Skeletal muscle tissue (tissue), 4 donors: ENCODE measurements around the gene PIGZ. TPM values are rescaled to one million over a fixed set of nuclear protein-coding genes. Genes with fewer than 3 reads are reported as not detected.

Source experiments
- H3K27ac ChIP-seq: one replicate; pipeline ENCODE4 v1.7.0; 2013; ENCODE audit warnings: mild to moderate bottlenecking, low read depth, low read length, inconsistent platforms
- H3K27me3 ChIP-seq, 3 donors: one replicate each; pipeline ENCODE4 v1.7.0; 2013; ENCODE audit warnings: low read length in 3 of 3; ENCODE audit not compliant: control insufficient read depth in 3 of 3, insufficient read depth in 3 of 3
- H3K36me3 ChIP-seq, 3 donors: one replicate each; pipeline ENCODE4 v1.7.0; 2013; ENCODE audit warnings: low read length in 3 of 3; ENCODE audit not compliant: control insufficient read depth in 3 of 3, insufficient read depth in 3 of 3
- H3K4me1 ChIP-seq, 3 donors: one replicate each; pipeline ENCODE4 v1.7.0; 2013; ENCODE audit warnings: low read length in 3 of 3, mild to moderate bottlenecking in 3 of 3; ENCODE audit not compliant: control insufficient read depth in 3 of 3, insufficient read depth in 3 of 3
- H3K4me3 ChIP-seq, 3 donors: one replicate each; pipeline ENCODE4 v1.7.0; 2013; ENCODE audit warnings: low read length in 3 of 3
- H3K9ac ChIP-seq, 3 donors: one replicate each; pipeline ENCODE4 v1.7.0; 2013; ENCODE audit warnings: low read length in 3 of 3, mild to moderate bottlenecking in 3 of 3, moderate library complexity in 2 of 3, low read depth in 1 of 3
- H3K9me3 ChIP-seq, 3 donors: one replicate each; pipeline ENCODE4 v1.7.0; 2013; ENCODE audit warnings: low read length in 3 of 3; ENCODE audit not compliant: control insufficient read depth in 3 of 3
- total RNA-seq: library from RNA; depleted of rRNA; stranded (reverse); fragments of >200 nt; gene quantifications from one replicate; pipeline ENCODE4 v1.2.3, GENCODE V29; 2014
- donor health status: Osteomylitis.

PIGZ gene
- total RNA-seq, 1 donor from 2014 or later, result 1.0 TPM

DNA sequence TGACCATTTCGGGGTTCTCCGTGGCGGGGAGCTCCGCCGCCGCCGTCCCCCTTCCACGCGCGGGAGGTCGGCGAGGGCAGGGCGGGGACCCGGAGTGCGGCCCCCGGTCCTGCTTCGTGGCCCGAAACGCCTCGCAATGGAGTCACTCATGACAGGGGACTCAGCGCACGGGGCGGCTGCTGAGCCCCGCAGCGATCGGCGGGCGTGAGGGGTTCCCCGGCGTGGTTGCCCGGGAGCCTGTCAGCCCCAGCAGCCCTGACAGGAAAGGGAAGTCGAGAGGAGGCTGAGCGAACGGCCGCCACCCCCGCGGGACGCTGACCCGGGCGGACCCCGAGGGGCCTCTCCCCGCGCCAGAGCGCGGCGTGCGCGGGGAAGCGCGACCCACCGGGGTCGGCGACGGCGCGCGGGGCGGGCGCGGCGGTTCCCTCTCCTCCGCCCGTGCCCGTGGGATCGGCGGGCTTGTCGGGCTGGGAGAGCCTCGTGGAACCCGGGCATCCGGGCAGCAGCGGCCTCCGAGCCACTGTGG is 564 bp upstream of the PIGZ start:
- Histone ChIP-seq H3K27me3 (no peaks in the 10 kb centered on the region), H3K9me3 (no peaks in the 10 kb centered on the region), H3K9ac (peak overlapping the region; percentile 51 to 86 (median 77)), H3K36me3 (peaks cover 0 to 16% (median 0%) of the 10 kb centered on the region in 3 donors), H3K27ac (no peak overlapping the region), H3K4me1 (peaks cover 7 to 11% (median 9%) of the 10 kb centered on the region in 3 donors), H3K4me3 (peak overlapping the region; percentile 43 to 82 (median 75))

DNA sequence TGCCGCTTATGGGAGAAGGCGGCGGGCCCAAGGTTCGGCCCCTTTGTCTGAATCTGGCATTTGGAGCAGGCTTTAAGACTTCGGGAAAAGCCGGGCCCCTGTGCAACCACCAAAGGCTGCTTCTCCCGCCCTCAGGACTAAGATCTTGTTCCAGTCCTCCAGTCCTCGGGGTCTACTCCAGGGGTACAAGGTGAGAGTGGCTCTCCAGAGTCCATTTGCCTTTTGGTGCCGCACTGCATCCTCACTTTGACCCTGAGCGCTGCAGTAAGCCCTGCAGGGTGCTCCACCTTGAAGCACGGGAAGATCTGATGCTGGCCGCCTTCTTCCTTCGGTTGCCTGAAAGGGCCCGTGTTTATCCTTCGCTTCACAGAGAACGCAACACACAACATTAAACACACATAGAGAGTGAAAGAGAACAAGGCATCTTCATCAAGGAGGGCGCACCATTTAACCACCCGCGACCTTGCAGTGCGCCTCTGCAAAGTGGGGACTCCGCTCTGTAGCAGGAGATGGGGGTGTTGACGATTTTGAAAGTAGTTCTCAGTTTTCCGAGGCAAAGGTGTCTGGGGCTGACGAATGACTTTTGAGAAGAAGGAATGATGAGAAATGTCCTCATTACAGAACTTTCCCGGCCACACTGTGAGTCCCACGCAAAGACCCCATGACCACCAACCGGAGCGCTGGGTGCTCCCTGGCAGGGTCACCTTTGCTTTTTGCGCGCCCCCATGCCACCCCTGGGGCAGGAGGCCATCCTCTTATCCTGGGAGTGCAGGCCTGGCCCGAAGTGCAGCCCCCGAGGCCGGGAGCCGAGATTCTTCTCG is 1.0 kb downstream of the PIGZ start:
- Histone ChIP-seq H3K36me3 (peaks cover 0 to 16% (median 3%) of the 10 kb centered on the region in 3 donors), H3K9me3 (no peaks in the 10 kb centered on the region), H3K4me1 (peaks cover 7 to 11% (median 9%) of the 10 kb centered on the region in 3 donors), H3K27ac (no peak overlapping the region), H3K27me3 (no peaks in the 10 kb centered on the region), H3K4me3 (peak overlapping the region; percentile 74 to 82 (median 80)), H3K9ac (peak overlapping the region; percentile 76 to 86 (median 77))

GRCh38 chr3:196966526-196967401 is 1.9 kb downstream of the PIGZ start:
- no peak overlapping the region for H3K4me3 ChIP-seq
- no peaks in the 10 kb centered on the region for H3K27me3 ChIP-seq
- no peaks in the 10 kb centered on the region for H3K9me3 ChIP-seq
- peaks cover 0 to 16% (median 3%) of the 10 kb centered on the region in 3 donors for H3K36me3 ChIP-seq
- no peak overlapping the region for H3K27ac ChIP-seq
- peaks cover 7 to 11% (median 9%) of the 10 kb centered on the region in 3 donors for H3K4me1 ChIP-seq
- H3K9ac ChIP-seq, result no peak overlapping the region

DNA sequence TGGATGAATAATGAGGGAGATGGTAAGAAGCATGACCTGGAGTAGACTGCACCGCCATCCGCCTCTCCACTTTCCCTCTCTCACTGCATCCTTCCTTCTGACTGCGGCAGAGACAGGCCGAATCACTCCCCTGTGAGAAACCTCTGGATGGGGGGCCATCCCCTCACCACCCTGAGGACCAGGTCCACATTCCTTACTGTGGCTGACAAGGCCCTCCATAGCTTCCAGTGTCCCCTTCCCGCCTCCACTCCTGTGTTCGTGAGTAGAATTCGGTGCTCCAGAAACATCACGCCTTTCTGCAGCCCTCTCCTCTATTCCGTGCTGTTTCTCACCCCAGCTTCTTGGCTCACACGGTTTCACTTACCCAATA is 2.8 kb downstream of the PIGZ start:
- Histone ChIP-seq H3K27ac (no peak overlapping the region), H3K4me1 (peaks cover 7 to 11% (median 9%) of the 10 kb centered on the region in 3 donors), H3K27me3 (no peaks in the 10 kb centered on the region), H3K9me3 (no peaks in the 10 kb centered on the region), H3K4me3 (no peak overlapping the region), H3K9ac (no peak overlapping the region), H3K36me3 (peaks cover 0 to 16% (median 3%) of the 10 kb centered on the region in 3 donors)

DNA sequence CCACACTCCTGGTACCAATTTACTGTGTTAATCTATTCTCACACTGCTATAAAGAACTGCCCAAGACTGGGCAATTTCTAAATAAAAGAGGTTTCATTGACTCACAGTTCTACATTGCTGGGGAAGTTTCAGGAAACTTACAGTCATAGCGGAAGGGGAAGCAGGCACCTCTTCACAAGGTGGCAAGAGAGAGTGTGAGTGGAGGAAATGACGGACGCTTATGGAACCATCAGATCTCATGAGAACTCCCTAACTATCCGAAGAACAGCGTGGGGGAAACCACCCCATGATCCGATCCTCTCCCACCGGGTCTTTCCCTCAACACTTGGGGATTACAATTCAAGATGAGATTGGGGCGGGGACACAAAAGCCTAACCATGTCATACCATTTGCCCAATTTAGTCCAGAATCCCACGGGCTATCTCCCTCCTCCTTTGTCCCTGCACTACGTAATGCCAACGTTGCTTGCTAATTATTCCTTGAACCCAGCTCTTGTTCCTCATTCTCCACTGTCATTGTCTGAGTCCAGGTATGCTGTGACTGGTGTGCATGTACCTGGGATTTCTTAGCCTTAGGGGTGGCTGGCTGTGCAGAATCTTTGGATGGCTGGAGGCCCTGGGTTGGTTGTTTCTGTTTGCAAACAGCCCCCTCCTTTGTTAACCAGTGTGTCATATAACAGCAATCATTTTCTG is 3.4 kb downstream of the PIGZ start:
- Histone ChIP-seq H3K4me3 (no peak overlapping the region), H3K36me3 (peaks cover 0 to 16% (median 3%) of the 10 kb centered on the region in 3 donors), H3K27me3 (no peaks in the 10 kb centered on the region), H3K9ac (no peak overlapping the region), H3K9me3 (no peaks in the 10 kb centered on the region), H3K27ac (no peak overlapping the region), H3K4me1 (peaks cover 7 to 11% (median 9%) of the 10 kb centered on the region in 3 donors)

DNA sequence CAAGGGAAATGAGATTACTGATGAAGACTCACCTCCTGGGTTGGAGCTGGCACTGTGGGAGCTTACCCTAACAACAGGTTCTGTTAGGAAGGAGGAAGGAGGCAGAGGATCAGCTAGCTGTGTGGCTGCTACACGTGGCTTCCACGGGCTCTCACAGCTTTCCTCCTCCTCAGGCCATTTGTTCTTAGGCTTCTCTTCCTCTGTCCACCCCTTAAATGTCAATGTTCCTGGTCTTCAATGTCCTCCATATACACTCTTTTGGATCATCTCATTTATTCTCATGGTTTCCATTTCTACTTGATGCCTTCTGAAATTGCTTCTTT is 5.0 kb downstream of the PIGZ start:
- Histone ChIP-seq H3K27ac (no peak overlapping the region), H3K27me3 (no peaks in the 10 kb centered on the region), H3K4me3 (no peak overlapping the region), H3K36me3 (peaks cover 0 to 16% (median 3%) of the 10 kb centered on the region in 3 donors), H3K9me3 (no peaks in the 10 kb centered on the region), H3K9ac (no peak overlapping the region), H3K4me1 (peaks cover 7 to 11% (median 9%) of the 10 kb centered on the region in 3 donors)

DNA sequence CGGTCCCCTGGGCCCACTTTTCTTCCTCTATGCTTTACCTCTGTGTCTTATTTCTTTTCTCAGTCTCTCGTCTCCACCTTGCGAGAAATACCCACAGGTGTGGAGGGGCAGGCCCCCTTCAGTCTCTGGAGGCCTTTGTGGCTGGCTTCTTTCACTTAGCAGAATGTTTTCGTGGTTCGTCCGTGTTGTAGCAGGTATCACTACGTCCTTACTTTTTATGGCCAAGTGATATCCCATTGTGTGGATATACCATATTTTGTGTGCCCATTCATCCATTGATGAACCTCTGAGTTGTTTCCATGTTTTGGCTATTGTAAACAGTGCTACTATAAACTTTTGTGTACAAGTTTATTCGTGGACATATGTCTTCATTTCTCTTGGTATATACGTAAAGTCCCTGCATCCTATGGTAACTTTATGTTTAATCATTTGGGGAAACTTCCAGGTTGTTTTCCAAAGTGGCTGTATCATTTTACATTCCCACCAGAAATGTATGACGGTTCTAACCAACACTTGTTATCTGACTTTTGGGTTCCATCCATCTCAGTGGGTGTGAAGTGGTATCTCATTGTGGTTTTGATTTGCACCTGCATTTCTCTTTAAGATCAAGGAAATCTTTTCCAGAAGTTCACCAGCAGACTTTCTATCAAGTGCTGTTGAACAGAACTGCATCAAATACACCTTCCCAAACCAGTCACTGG is 5.6 kb downstream of the PIGZ start:
- Histone ChIP-seq H3K27ac (no peak overlapping the region), H3K36me3 (peaks cover 0 to 16% (median 3%) of the 10 kb centered on the region in 3 donors), H3K9me3 (no peaks in the 10 kb centered on the region), H3K27me3 (no peaks in the 10 kb centered on the region), H3K9ac (no peak overlapping the region), H3K4me1 (peaks cover 6 to 7% (median 7%) of the 10 kb centered on the region in 3 donors), H3K4me3 (no peak overlapping the region)

DNA sequence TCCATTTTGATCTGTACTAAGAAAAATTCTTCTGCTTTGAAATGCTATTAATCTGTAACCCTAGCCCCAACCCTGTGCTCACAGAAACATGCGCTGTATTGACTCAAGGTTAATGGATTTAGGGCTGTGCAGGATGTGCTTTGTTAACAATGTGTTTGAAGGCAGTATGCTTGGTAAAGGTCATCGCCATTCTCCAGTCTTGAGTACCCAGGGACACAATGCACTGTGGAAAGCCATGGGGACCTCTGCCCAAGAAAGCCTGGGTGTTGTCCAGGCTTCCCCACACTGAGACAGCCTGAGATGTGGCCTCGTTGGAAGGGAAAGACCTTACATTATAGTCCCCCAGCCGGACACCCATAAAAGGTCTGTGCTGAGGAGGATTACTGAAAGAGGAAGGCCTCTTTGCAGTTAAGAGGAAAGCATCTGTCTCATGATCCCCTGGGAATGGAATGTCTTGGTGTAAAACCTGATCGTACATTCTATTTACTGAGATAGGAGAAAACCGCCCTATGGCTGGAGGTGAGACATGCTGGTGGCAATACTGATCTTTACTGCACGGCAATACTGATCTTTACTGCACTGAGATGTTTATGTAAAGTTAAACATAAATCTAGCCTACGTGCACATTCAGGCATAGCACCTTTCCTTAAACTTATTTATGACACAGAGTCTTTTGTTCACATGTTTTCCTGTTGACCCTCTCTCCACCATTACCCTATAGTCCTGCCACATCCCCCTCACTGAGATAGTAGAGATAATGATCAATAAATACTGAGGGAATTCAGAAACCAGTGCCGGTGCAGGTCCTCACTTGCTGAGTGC is 6.3 kb downstream of the PIGZ start:
- no peak overlapping the region for H3K9ac ChIP-seq

More for the DNA sequence above, 6.3 kb downstream of the PIGZ start:
- Histone ChIP-seq H3K36me3 (peaks cover 0 to 15% (median 3%) of the 10 kb centered on the region in 3 donors), H3K27ac (no peak overlapping the region), H3K27me3 (no peaks in the 10 kb centered on the region), H3K9me3 (no peaks in the 10 kb centered on the region), H3K4me3 (no peak overlapping the region), H3K4me1 (no peaks in the 10 kb centered on the region)
